ENCODE measurements around the gene CYP1B1.

CYP1B1 gene

DNA sequence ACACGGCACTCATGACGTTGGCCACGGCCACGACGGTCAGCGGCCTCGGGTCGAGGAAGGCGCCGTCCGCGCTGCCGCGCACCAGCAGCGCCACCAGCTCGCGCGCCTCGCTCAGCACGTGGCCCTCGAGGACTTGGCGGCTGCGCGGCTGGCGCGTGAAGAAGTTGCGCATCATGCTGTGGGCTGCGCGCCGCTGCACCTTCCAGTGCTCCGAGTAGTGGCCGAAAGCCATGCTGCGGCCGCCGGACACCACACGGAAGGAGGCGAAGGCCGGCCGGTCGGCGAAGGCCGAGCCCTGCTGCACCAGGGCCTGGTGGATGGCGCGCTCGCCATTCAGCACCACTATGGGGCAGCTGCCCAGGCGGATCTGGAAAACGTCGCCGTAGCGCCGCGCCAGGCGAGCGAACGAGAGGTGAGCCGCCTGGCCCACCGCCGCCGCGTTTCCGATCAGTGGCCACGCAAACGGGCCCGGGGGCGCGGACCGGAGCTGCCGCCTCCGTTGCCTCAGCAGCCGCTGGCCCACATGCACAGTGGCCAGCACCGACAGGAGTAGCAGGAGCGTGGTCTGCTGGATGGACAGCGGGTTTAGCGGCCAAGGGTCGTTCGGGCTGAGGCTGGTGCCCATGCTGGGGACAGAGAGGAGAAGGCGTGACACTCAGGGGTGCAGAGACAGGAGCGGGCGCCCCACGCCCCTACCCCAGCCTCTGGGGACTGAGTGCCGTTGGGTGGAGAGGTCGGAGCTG is 1.0 kb downstream of the CYP1B1 start:
- H2AFZ ChIP-seq (ENCODE audit: low read depth) = no peak overlapping the region
- no peak overlapping the region for H3K4me3 ChIP-seq (IDR thresholded peaks at IDR 0.05; ENCODE audit: insufficient read depth, low read depth, low read length)
- TF ChIP-seq, protein P1, sequence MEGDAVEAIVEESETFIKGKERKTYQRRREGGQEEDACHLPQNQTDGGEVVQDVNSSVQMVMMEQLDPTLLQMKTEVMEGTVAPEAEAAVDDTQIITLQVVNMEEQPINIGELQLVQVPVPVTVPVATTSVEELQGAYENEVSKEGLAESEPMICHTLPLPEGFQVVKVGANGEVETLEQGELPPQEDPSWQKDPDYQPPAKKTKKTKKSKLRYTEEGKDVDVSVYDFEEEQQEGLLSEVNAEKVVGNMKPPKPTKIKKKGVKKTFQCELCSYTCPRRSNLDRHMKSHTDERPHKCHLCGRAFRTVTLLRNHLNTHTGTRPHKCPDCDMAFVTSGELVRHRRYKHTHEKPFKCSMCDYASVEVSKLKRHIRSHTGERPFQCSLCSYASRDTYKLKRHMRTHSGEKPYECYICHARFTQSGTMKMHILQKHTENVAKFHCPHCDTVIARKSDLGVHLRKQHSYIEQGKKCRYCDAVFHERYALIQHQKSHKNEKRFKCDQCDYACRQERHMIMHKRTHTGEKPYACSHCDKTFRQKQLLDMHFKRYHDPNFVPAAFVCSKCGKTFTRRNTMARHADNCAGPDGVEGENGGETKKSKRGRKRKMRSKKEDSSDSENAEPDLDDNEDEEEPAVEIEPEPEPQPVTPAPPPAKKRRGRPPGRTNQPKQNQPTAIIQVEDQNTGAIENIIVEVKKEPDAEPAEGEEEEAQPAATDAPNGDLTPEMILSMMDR (conservative IDR thresholded peaks at IDR 0.05; ENCODE audit: low read depth, low read length) = no peak
- H3K4me2 ChIP-seq = no peak overlapping the region; the same call in 1 of the 2 replicates
- H3K79me2 ChIP-seq (ENCODE audit: insufficient read depth, low read depth) = no peaks in the 10 kb centered on the region
- no peaks in the 10 kb centered on the region for H3K27me3 ChIP-seq (ENCODE audit: insufficient read depth, low read depth)
- H4K20me1 ChIP-seq (ENCODE audit: insufficient read depth) = no peaks in the 10 kb centered on the region
- H3K4me1 ChIP-seq (ENCODE audit: low read depth, poor library complexity, severe bottlenecking) = peaks cover 18% of the 10 kb centered on the region
- no peak overlapping the region for H3K9ac ChIP-seq
- no peaks in the 10 kb centered on the region for H3K36me3 ChIP-seq (ENCODE audit: insufficient read depth)
- no peak overlapping the region for H3K27ac ChIP-seq

DNA sequence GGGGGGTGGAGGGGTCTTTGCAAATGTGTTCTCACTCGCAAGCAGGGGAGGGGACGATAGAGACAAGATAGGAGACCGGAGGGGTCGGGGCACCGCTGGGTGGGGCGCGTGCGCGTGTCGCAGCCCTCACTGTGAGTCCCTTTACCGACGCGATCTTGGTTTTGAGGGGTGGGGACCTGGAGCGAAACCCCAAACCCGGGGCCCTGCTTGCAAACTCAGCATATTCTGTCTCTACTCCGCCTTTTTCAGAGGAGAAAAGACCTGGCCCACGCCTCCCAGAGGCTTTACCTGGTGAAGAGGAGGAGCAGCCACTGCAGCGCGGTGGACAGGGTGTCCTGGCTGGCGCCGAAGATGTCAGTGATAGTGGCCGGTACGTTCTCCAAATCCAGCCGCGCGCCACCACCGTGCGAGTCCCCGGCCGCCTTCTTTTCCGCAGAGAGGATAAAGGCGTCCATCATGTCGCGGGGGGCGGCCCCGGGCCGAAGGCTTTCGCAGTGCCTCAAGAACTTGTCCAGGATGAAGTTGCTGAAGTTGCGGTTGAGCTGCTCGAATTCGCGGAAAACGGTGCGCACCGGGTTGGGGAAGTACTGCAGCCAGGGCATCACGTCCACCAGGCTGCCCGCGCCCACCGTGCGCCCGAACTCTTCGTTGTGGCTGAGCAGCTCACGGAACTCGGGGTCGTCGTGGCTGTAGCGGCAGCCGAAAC is 1.7 kb downstream of the CYP1B1 start:
- TF ChIP-seq, protein P1 (conservative IDR thresholded peaks at IDR 0.05; ENCODE audit: low read depth, low read length) = no peak
- no peaks in the 10 kb centered on the region for H3K79me2 ChIP-seq (ENCODE audit: insufficient read depth, low read depth)
- H2AFZ ChIP-seq (ENCODE audit: low read depth) = no peak overlapping the region
- H3K4me2 ChIP-seq = no peak overlapping the region
- no peak overlapping the region for H3K4me3 ChIP-seq (IDR thresholded peaks at IDR 0.05; ENCODE audit: insufficient read depth, low read depth, low read length)
- no peak overlapping the region for H3K27ac ChIP-seq
- H3K9ac ChIP-seq = no peak overlapping the region
- H3K36me3 ChIP-seq (ENCODE audit: insufficient read depth) = no peaks in the 10 kb centered on the region
- peaks cover 18% of the 10 kb centered on the region for H3K4me1 ChIP-seq (ENCODE audit: low read depth, poor library complexity, severe bottlenecking)
- H4K20me1 ChIP-seq (ENCODE audit: insufficient read depth) = no peaks in the 10 kb centered on the region
- H3K27me3 ChIP-seq (ENCODE audit: insufficient read depth, low read depth) = no peaks in the 10 kb centered on the region

DNA sequence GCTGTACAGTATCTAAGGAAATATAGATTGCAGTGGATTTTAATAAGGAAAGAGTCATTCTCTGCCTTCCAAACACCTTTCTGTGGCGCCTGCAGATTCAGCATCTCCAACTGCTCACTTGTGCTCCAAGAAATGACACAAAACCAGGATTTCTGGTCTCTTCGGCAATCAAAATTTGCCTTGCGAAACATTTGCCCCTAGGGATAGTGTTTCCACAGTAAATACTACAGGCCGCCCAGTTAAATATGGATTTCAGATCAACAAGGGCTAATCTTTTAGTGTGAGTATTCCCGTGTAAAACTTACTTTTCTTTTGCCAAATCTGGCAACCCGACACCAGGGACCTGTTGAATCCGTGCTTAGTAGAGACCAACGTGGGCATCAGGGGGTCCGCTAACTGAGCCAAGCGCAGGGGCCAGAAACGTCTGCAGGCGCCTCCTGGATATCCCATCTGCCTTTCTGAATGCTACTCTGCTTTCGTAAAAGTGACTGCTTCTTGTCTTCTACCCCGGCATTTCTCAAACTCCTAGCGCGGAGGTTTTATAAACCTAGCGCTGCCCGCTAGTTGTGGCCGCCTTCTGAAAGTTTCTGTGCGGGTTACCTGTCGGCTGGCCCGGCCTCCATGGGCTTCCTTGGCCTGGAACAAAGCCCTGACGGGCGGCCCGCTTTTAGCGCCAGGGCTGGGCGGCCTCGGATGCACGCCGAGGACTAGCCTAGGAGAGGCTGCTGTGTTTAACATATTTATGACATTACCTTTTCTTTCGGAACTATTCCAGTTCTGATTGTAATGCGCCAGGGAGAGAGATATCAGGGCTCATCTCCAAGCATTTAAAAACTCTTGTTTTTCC is 2.5 kb downstream of the CYP1B1 start:
- H3K79me2 ChIP-seq (ENCODE audit: insufficient read depth, low read depth) = no peaks in the 10 kb centered on the region
- no peaks in the 10 kb centered on the region for H3K27me3 ChIP-seq (ENCODE audit: insufficient read depth, low read depth)
- H2AFZ ChIP-seq (ENCODE audit: low read depth) = no peak overlapping the region
- H3K4me1 ChIP-seq (ENCODE audit: low read depth, poor library complexity, severe bottlenecking) = peaks cover 14% of the 10 kb centered on the region
- H3K4me2 ChIP-seq = no peak overlapping the region
- no peak overlapping the region for H3K9ac ChIP-seq
- no peak overlapping the region for H3K27ac ChIP-seq
- H4K20me1 ChIP-seq (ENCODE audit: insufficient read depth) = no peaks in the 10 kb centered on the region
- H3K4me3 ChIP-seq (IDR thresholded peaks at IDR 0.05; ENCODE audit: insufficient read depth, low read depth, low read length) = no peak overlapping the region
- TF ChIP-seq, protein P1 (conservative IDR thresholded peaks at IDR 0.05; ENCODE audit: low read depth, low read length) = no peak
- no peaks in the 10 kb centered on the region for H3K36me3 ChIP-seq (ENCODE audit: insufficient read depth)

DNA sequence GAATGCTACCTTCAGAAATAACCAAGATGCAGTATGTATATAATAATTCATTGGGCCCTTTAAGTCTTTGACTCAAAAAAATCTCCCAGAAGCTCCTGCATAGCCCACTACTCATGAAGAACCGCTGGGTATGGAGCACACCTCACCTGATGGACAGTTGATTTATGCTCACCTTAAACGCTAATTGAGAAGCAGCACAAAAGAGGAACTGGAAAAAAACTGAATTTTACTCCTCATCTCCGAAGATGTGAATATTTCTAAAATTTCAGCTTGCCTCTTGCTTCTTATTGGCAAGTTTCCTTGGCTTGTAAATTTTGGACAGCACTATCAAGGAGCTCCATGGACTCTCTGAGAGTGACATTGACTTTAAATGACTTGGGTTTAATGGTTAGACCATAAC is 5.5 kb downstream of the CYP1B1 start:
- Histone ChIP-seq H3K27ac (no peak overlapping the region), H2AFZ (ENCODE audit: low read depth) (no peak overlapping the region), H3K4me1 (ENCODE audit: low read depth, poor library complexity, severe bottlenecking) (no peaks in the 10 kb centered on the region), H3K27me3 (ENCODE audit: insufficient read depth, low read depth) (no peaks in the 10 kb centered on the region), H3K4me2 (no peak overlapping the region), H4K20me1 (ENCODE audit: insufficient read depth) (no peaks in the 10 kb centered on the region), H3K4me3 (IDR thresholded peaks at IDR 0.05; ENCODE audit: insufficient read depth, low read depth, low read length) (no peak overlapping the region), H3K79me2 (ENCODE audit: insufficient read depth, low read depth) (no peaks in the 10 kb centered on the region), H3K9ac (no peak overlapping the region), H3K36me3 (ENCODE audit: insufficient read depth) (no peaks in the 10 kb centered on the region)
- TF ChIP-seq, protein P1 (conservative IDR thresholded peaks at IDR 0.05; ENCODE audit: low read depth, low read length) = no peak
